Measurements from ENCODE around the gene PTPN2. TPM values are rescaled to one million over a fixed set of nuclear protein-coding genes. Genes with fewer than 3 reads are reported as not detected.

PTPN2 gene
- total and polyA plus RNA-seq, 2 donors (not counting 1 experiment from before 2014, with no cell fraction given) = 41.2 to 75.5 TPM

DNA sequence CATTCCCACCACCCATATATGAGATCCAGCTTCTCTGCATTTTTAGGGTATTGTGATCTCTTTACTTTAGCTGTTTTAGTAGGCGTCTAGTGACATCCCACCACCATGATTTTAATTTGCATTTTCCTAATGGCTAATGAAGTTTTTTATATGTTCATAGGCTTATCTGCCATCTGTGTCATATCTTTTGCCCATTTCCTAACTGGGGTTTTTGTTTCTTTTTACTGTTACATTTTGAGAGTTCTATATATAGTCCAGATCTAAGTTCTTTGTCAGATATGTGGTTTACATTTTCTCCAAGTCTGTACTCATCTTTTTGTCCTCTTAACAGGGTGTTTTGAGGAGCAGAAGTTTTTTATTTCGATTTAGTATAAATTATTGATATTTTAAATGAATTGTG, 39.6 kb downstream of the PTPN2 start:
- H3K9me3 ChIP-seq (ENCODE audit: control extremely low read depth in 1 of 3, control insufficient read depth in 2 of 3, insufficient read depth in 1 of 3, low read length in 2 of 3) = no peaks in the 10 kb centered on the region
- H3K4me3 ChIP-seq (ENCODE audit: control extremely low read depth in 1 of 5, extremely low read depth in 1 of 5, insufficient read depth in 1 of 5, low read depth in 2 of 5, low read length in 4 of 5) = no peak overlapping the region
- intact Hi-C loops (cut with micrococcal nuclease) = no loop called here
- ChIA-PET CTCF (no interaction called here), POLR2A (interaction anchor here (0.9 kb wide), 1 partner anchor 39 kb away, joined by 3 read pairs; no protein-coding TSS in a partner anchor)
- peak overlapping the region in 1 of 2 donors; percentile 14 for H3K27ac ChIP-seq (ENCODE audit: low read length in 2 of 2)
- H3K79me2 ChIP-seq (ENCODE audit: control insufficient read depth, insufficient read depth, low read length) = peaks cover 84% of the 10 kb centered on the region
- WGBS (ENCODE audit: insufficient coverage) = no CpG with 5 or more reads among the region's 2 CpGs
- H3K36me3 ChIP-seq (replicated peaks in 1 of 2; ENCODE audit: control extremely low read depth in 1 of 2, control insufficient read depth in 1 of 2, extremely low read depth in 1 of 2, insufficient read depth in 2 of 2, low read length in 1 of 2) = peaks cover 6 to 7% of the 10 kb centered on the region in 2 experiments
- TF ChIP-seq EZH2 (IDR thresholded peaks at IDR 0.05; ENCODE audit: borderline replicate concordance, insufficient read depth, low read depth, low read length, poor library complexity, severe bottlenecking) (no peak), CTCF (IDR thresholded peaks at IDR 0.05) (no peak)
- H3K4me1 ChIP-seq (ENCODE audit: control insufficient read depth in 2 of 2, insufficient read depth in 2 of 2, low read length in 2 of 2) = peaks cover 20 to 22% of the 10 kb centered on the region in 2 donors
- H3K9me3 Mint-ChIP-seq (ENCODE audit: insufficient read depth) = no peaks in the 10 kb centered on the region
- DNase-seq = no peak
- no peaks in the 10 kb centered on the region for H3K27me3 ChIP-seq (replicated peaks in 1 of 4; ENCODE audit: control extremely low read depth in 1 of 4, control insufficient read depth in 3 of 4, insufficient read depth in 4 of 4, low read length in 3 of 4)
- no peak overlapping the region for H3K9ac ChIP-seq (ENCODE audit: low read length)
- ATAC-seq (ENCODE audit: low read depth) = no peak
- H3K4me1 Mint-ChIP-seq = peaks cover 43% of the 10 kb centered on the region
- no peak overlapping the region for H3K4me3 Mint-ChIP-seq
- H3K4me2 ChIP-seq (replicated peaks; ENCODE audit: low read depth, low read length, poor library complexity, severe bottlenecking) = no peak overlapping the region
- H3K27ac Mint-ChIP-seq = peak overlapping the region; percentile 46
- no peaks in the 10 kb centered on the region for H3K27me3 Mint-ChIP-seq
- peaks cover 11% of the 10 kb centered on the region for H4K20me1 ChIP-seq (ENCODE audit: control insufficient read depth, insufficient read depth, low read length, poor library complexity, severe bottlenecking)
- no peak overlapping the region for H2AFZ ChIP-seq (ENCODE audit: insufficient read depth, low read depth, low read length, poor library complexity, severe bottlenecking)

GRCh38 chr18:12843420-12844350, 40.4 kb downstream of the PTPN2 start:
- Histone ChIP-seq H3K4me1 (ENCODE audit: control insufficient read depth in 2 of 2, insufficient read depth in 2 of 2, low read length in 2 of 2) (peaks cover 24 to 26% of the 10 kb centered on the region in 2 donors), H4K20me1 (ENCODE audit: control insufficient read depth, insufficient read depth, low read length, poor library complexity, severe bottlenecking) (peaks cover 11% of the 10 kb centered on the region), H3K4me3 (ENCODE audit: control extremely low read depth in 1 of 5, extremely low read depth in 1 of 5, insufficient read depth in 1 of 5, low read depth in 2 of 5, low read length in 4 of 5) (no peak overlapping the region), H3K4me2 (replicated peaks; ENCODE audit: low read depth, low read length, poor library complexity, severe bottlenecking) (no peak overlapping the region), H2AFZ (ENCODE audit: insufficient read depth, low read depth, low read length, poor library complexity, severe bottlenecking) (no peak overlapping the region), H3K9ac (ENCODE audit: low read length) (no peak overlapping the region), H3K79me2 (ENCODE audit: control insufficient read depth, insufficient read depth, low read length) (peaks cover 79% of the 10 kb centered on the region), H3K27ac (ENCODE audit: low read length in 2 of 2) (no peak overlapping the region), H3K36me3 (replicated peaks in 1 of 2; ENCODE audit: control extremely low read depth in 1 of 2, control insufficient read depth in 1 of 2, extremely low read depth in 1 of 2, insufficient read depth in 2 of 2, low read length in 1 of 2) (peaks cover 3 to 5% of the 10 kb centered on the region in 2 experiments), H3K27me3 (replicated peaks in 1 of 4; ENCODE audit: control extremely low read depth in 1 of 4, control insufficient read depth in 3 of 4, insufficient read depth in 4 of 4, low read length in 3 of 4) (no peaks in the 10 kb centered on the region), H3K9me3 (ENCODE audit: control extremely low read depth in 1 of 3, control insufficient read depth in 2 of 3, insufficient read depth in 1 of 3, low read length in 2 of 3) (no peaks in the 10 kb centered on the region)
- TF ChIP-seq EZH2 (IDR thresholded peaks at IDR 0.05; ENCODE audit: borderline replicate concordance, insufficient read depth, low read depth, low read length, poor library complexity, severe bottlenecking) (no peak), CTCF (IDR thresholded peaks at IDR 0.05) (no peak)
- Mint-ChIP-seq H3K27ac (no peak overlapping the region), H3K9me3 (ENCODE audit: insufficient read depth) (no peaks in the 10 kb centered on the region), H3K4me3 (no peak overlapping the region), H3K4me1 (peaks cover 46% of the 10 kb centered on the region), H3K27me3 (no peaks in the 10 kb centered on the region)
- no peak for ATAC-seq (ENCODE audit: low read depth)
- CTCF ChIA-PET = interaction anchor here (0.6 kb wide), 1 partner anchor 50 kb away, joined by 3 read pairs; no protein-coding TSS in a partner anchor
- POLR2A ChIA-PET = no interaction called here
- WGBS (ENCODE audit: insufficient coverage) = 98% methylated on average over 6 of the region's 12 CpGs
- no peak for DNase-seq
- intact Hi-C loops (cut with micrococcal nuclease) = no loop called here

Data from B cell (primary cell).